Sigmoid colon (tissue), 7 donors: Measurements from ENCODE around the gene CYP1A1. TPM values are rescaled to one million over a fixed set of nuclear protein-coding genes. Genes with fewer than 3 reads are reported as not detected.
"Not testable (repeated sequence)": the region's sequence is repeated elsewhere in the genome, so short reads cannot be mapped to it uniquely, and the experiment has no call there.

Source experiments
- DNase-seq: peaks from one replicate; pipeline ENCODE4 v3.0.0-alpha.2; 2019
- H3K27ac ChIP-seq, 4 donors: fragments of 200-600 bp; sonication (generic); one replicate each; pipeline ENCODE4 v1.5.1; 2016 to 2019; ENCODE audit warnings: mild to moderate bottlenecking in 1 of 4
- H3K27me3 ChIP-seq, 3 donors: fragments of 200-600 bp; sonication (generic); one replicate each; pipeline ENCODE4 v1.5.1; 2019; ENCODE audit warnings: mild to moderate bottlenecking in 1 of 3
- H3K36me3 ChIP-seq, 4 donors: fragments of 200-600 bp; sonication (generic); one replicate each; pipeline ENCODE4 v1.5.1; 2016 to 2019
- H3K4me1 ChIP-seq, 4 donors: fragments of 200-600 bp; sonication (generic); one replicate each; pipeline ENCODE4 v1.5.1; 2017 to 2019
- H3K4me3 ChIP-seq, 4 donors: fragments of 200-600 bp; sonication (generic); one replicate each; pipeline ENCODE4 v1.5.1; 2017 to 2019; ENCODE audit warnings: mild to moderate bottlenecking in 2 of 4, moderate library complexity in 1 of 4
- H3K9me3 ChIP-seq, 4 donors: fragments of 200-600 bp in 3 of 4; sonication (generic) in 3 of 4; one replicate each; pipeline versions ENCODE4 v1.5.1 to v1.6.1; 2013 to 2019
- CTCF ChIP-seq, 4 experiments: fragments of 450-650 bp in 3 of 4; fragments of 200-600 bp in 1 of 4; IDR thresholded peaks; one replicate each; pipeline ENCODE4 v1.5.1; 2016 to 2019; ENCODE audit warnings: antibody characterized with exemption in 4 of 4, mild to moderate bottlenecking in 3 of 4, moderate library complexity in 2 of 4
- EP300 ChIP-seq, 4 donors: sonication (generic); formaldehyde crosslinking; IDR thresholded peaks; one replicate each; pipeline ENCODE4 v1.6.1; 2017; ENCODE audit warnings: antibody characterized with exemption in 4 of 4
- POLR2A ChIP-seq, 2 donors: fragments of 450-650 bp; IDR thresholded peaks; one replicate each; pipeline ENCODE4 v1.6.1; 2016; ENCODE audit warnings: antibody characterized with exemption in 2 of 2, mild to moderate bottlenecking in 2 of 2, moderate library complexity in 2 of 2
- POLR2AphosphoS5 ChIP-seq, 4 donors: sonication (generic); formaldehyde crosslinking; IDR thresholded peaks; one replicate each; pipeline ENCODE4 v1.6.1; 2017; ENCODE audit warnings: antibody characterized with exemption in 4 of 4
- WGBS, 2 donors: extraction: QIAGEN DNeasy Blood & Tissue Kit; methylation state at CpG; one replicate each; pipeline ENCODE4 v1.1.7; 2013; 5-methylcytosine and 5-hydroxymethylcytosine counted together
- intact Hi-C: fragments of 100-400 bp; cut with DNase I; formaldehyde crosslinking; loops from one replicate; pipeline ENCODE4 v1.15.1; 2023
- polyA plus RNA-seq, 3 donors: library from polyadenylated mRNA; stranded (reverse); fragments of 200-250 nt; gene quantifications; one replicate each; pipeline ENCODE4 v1.2.3, GENCODE V29; 2013
- total RNA-seq, 4 donors: library from RNA; depleted of rRNA; stranded (reverse); fragments of >200 nt; gene quantifications; one replicate each; pipeline ENCODE4 v1.1.0, GENCODE V29; 2016
- donor health status: healthy with polysubstance abuse.
- donor health status: Bipolar disorder and iron deficiency.
- donor health status: healthy.

CYP1A1 gene
- total and polyA plus RNA-seq, 7 donors: 0.09 to 4.7 (median 0.49) TPM; not detected in 2

GRCh38 chr15:74742422-74742821 is 17.1 kb upstream of the CYP1A1 start:
- intact Hi-C loops: no loop called here
- Histone ChIP-seq H3K27ac (no peak overlapping the region), H3K36me3 (no peaks in the 10 kb centered on the region), H3K4me3 (no peak overlapping the region), H3K27me3 (peaks cover 0 to 3% (median 0%) of the 10 kb centered on the region in 3 donors), H3K4me1 (no peaks in the 10 kb centered on the region), H3K9me3 (peaks cover 0 to 5% (median under 1%) of the 10 kb centered on the region in 4 donors)
- 73 to 90% methylated on average over 5 of the region's 5 CpGs for WGBS, 2 donors
- no peak for DNase-seq
- TF ChIP-seq CTCF (IDR thresholded peaks at IDR 0.05): no peak

GRCh38 chr15:74738239-74738638 is 12.9 kb upstream of the CYP1A1 start:
- not testable (repeated sequence) for H3K27ac ChIP-seq, DNase-seq, H3K9me3 ChIP-seq, H3K4me1 ChIP-seq, H3K4me3 ChIP-seq, H3K36me3 ChIP-seq
- intact Hi-C loops: loop anchor here (10.0 kb wide), 1 partner anchor 1287 kb away; no protein-coding TSS in a partner anchor
- H3K27me3 ChIP-seq: peaks cover 0 to 22% (median 0%) of the 10 kb centered on the region in 3 donors
- 70 to 71% methylated on average over 5 of the region's 5 CpGs for WGBS, 2 donors

- peaks cover 0 to 43% (median 18%) of the 10 kb centered on the region in 3 donors for H3K27me3 ChIP-seq
- H3K4me3 ChIP-seq: no peak overlapping the region
- DNase-seq: peak; percentile 4
- no peak overlapping the region for H3K27ac ChIP-seq
- TF ChIP-seq CTCF (IDR thresholded peaks at IDR 0.05) (no peak), POLR2AphosphoS5 (IDR thresholded peaks at IDR 0.05) (no peak), POLR2A (IDR thresholded peaks at IDR 0.05) (no peak), EP300 (IDR thresholded peaks at IDR 0.05) (no peak)
- intact Hi-C loops: loop anchor here (10.0 kb wide), 1 partner anchor 1289 kb away; no protein-coding TSS in a partner anchor
- H3K36me3 ChIP-seq: no peaks in the 10 kb centered on the region
- no peaks in the 10 kb centered on the region for H3K4me1 ChIP-seq
- WGBS, 2 donors: 91 to 92% methylated on average over 3 of the region's 3 CpGs
- H3K9me3 ChIP-seq: peaks cover 0 to 2% (median 0%) of the 10 kb centered on the region in 4 donors
Measured at GRCh38 chr15:74735305-74735704, 10.0 kb upstream of the CYP1A1 start.

GRCh38 chr15:74733269-74733668 is 7.9 kb upstream of the CYP1A1 start:
- no peak for TF ChIP-seq POLR2AphosphoS5 (IDR thresholded peaks at IDR 0.05)
- no peak for TF ChIP-seq CTCF (IDR thresholded peaks at IDR 0.05)
- no peak for TF ChIP-seq EP300 (IDR thresholded peaks at IDR 0.05)
- no peak overlapping the region for H3K27ac ChIP-seq
- WGBS, 2 donors: 92 to 95% methylated on average over 3 of the region's 3 CpGs
- no peak overlapping the region for H3K4me3 ChIP-seq
- H3K36me3 ChIP-seq: no peaks in the 10 kb centered on the region
- peaks cover 0 to 46% (median 23%) of the 10 kb centered on the region in 3 donors for H3K27me3 ChIP-seq
- peak; percentile 19 for DNase-seq
- no peaks in the 10 kb centered on the region for H3K9me3 ChIP-seq
- no peaks in the 10 kb centered on the region for H3K4me1 ChIP-seq
- intact Hi-C loops: loop anchor here (10.0 kb wide), 1 partner anchor 1292 kb away; no protein-coding TSS in a partner anchor

- peaks cover 1 to 48% (median 23%) of the 10 kb centered on the region in 3 donors for H3K27me3 ChIP-seq
- TF ChIP-seq POLR2A (IDR thresholded peaks at IDR 0.05) (no peak), EP300 (IDR thresholded peaks at IDR 0.05) (no peak), CTCF (IDR thresholded peaks at IDR 0.05) (no peak), POLR2AphosphoS5 (IDR thresholded peaks at IDR 0.05) (no peak)
- no peaks in the 10 kb centered on the region for H3K9me3 ChIP-seq
- peaks cover 0 to 2% (median 0%) of the 10 kb centered on the region in 4 donors for H3K4me1 ChIP-seq
- no peaks in the 10 kb centered on the region for H3K36me3 ChIP-seq
- intact Hi-C loops: loop anchor here (10.0 kb wide), 1 partner anchor 1292 kb away; no protein-coding TSS in a partner anchor
- no peak overlapping the region for H3K4me3 ChIP-seq
- WGBS, 2 donors: 83 to 85% methylated on average over 5 of the region's 5 CpGs
- DNase-seq: no peak
- no peak overlapping the region for H3K27ac ChIP-seq
Measured at GRCh38 chr15:74732846-74733245, 7.5 kb upstream of the CYP1A1 start.
